Spleen (tissue), 7 donors: Measurements from ENCODE around the gene TOM1L2.

ENCODE experiments used
- CTCF ChIP-seq, 11 experiments: fragments of 200-600 bp in 7 of 11; fragments of 450-650 bp in 4 of 11; sonication (generic) in 4 of 11; IDR thresholded peaks in 8 of 11; conservative IDR thresholded peaks in 3 of 11; 1 replicate in 7 of 11; 2 replicates in 4 of 11; pipeline versions ENCODE4 v1.4.0 to v1.8.0; 2016 to 2021; ENCODE audit warnings: antibody characterized with exemption in 11 of 11, inconsistent platforms in 4 of 11, mild to moderate bottlenecking in 1 of 11
- POLR2A ChIP-seq, 3 donors: fragments of 450-650 bp; IDR thresholded peaks; one replicate each; pipeline ENCODE4 v1.5.1; 2017; ENCODE audit warnings: antibody characterized with exemption in 3 of 3, mild to moderate bottlenecking in 1 of 3
- POLR2AphosphoS5 ChIP-seq, 3 donors: sonication (generic); formaldehyde crosslinking; IDR thresholded peaks; one replicate each; pipeline ENCODE4 v1.5.1; 2017; ENCODE audit warnings: antibody characterized with exemption in 3 of 3
- donor health status: DM: no; HTN: no; CAD: no; lungs with moderate emphysema.
- donor health status: DM: no; HTN: no; CAD: no.
- donor health status: DM: no; HTN: no; CAD: no.

DNA sequence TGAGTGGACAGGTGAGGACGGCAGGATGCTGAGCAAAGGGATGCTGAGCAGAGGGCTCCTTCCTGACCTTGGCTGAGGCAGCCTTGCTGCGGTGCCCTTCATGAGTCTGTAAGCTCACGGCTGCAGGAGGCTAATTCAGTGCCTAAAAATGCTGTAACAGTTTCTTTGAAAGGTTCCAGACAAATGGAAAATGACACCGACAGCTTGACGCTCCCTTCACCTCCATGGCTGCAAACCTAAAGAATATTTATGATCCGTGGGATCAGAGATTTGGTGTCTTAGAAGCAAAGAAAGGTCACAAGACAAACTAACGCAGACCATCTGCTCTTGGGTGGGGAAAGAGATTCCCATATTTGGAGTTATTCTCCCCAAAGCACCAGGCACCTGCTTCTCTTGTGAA, 28.0 kb downstream of the TOM1L2 start:
- TF ChIP-seq CTCF (IDR thresholded peaks at IDR 0.05 in 8 of 11, conservative IDR thresholded peaks at IDR 0.05 in 3 of 11) (no peak), POLR2AphosphoS5 (IDR thresholded peaks at IDR 0.05) (no peak), POLR2A (IDR thresholded peaks at IDR 0.05) (no peak)
